ENCODE results near the gene IRAG1. TPM values are rescaled to one million over a fixed set of nuclear protein-coding genes. Genes with fewer than 3 reads are reported as not detected.

Gene IRAG1
- total and polyA plus RNA-seq, 2 donors (not counting 3 experiments of a cell fraction or from before 2014, with no cell fraction given): 0.22 to 0.38 TPM

DNA sequence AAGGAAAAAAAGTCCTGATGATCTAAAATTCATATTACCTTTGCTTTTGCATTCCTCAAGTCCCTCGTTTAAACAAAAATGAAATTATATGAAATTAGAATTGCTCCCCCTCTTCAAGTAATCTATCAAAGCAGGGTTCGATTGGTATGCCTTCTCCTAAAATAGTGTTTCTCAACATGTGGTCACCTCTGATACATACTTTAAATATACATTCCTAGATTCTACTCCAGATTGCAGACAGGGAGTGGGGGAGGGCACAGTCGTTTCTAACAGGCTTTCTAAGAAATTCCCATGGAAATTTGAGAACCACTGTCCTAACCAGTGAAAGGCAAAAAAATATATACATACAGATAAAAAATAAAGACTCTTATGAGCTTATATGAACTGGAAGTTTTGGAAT is 22.6 kb upstream of the IRAG1 start:
- Histone ChIP-seq H3K9me1 (replicated peaks; ENCODE audit: control insufficient read depth, extremely low read depth, insufficient read depth, low read length) (no peaks in the 10 kb centered on the region), H3K27ac (ENCODE audit: insufficient read depth, low read depth, low read length) (no peak overlapping the region), H4K20me1 (replicated peaks; ENCODE audit: control insufficient read depth, extremely low read depth, insufficient read depth, low read length) (no peaks in the 10 kb centered on the region), H3K4me2 (ENCODE audit: insufficient read depth, low read length) (no peak overlapping the region), H3K9me3 (replicated peaks; ENCODE audit: control insufficient read depth, insufficient read depth, low read length) (no peaks in the 10 kb centered on the region), H3K4me3 (replicated peaks in 1 of 3; ENCODE audit: insufficient read depth in 1 of 3, low read depth in 1 of 3, low read length in 3 of 3) (no peak overlapping the region), H3K27me3 (ENCODE audit: control insufficient read depth in 2 of 2, insufficient read depth in 2 of 2, low read length in 2 of 2) (peaks cover 2 to 15% of the 10 kb centered on the region in 2 experiments), H3K9ac (replicated peaks; ENCODE audit: extremely low read depth, insufficient read depth, low read length) (no peak overlapping the region), H3K36me3 (ENCODE audit: control insufficient read depth in 2 of 2, extremely low read depth in 1 of 2, insufficient read depth in 2 of 2, low read length in 2 of 2) (no peaks in the 10 kb centered on the region), H3K79me2 (ENCODE audit: control insufficient read depth, insufficient read depth, low read length) (no peaks in the 10 kb centered on the region), H2AFZ (ENCODE audit: low read depth, low read length) (no peak overlapping the region), H3K4me1 (ENCODE audit: control insufficient read depth, extremely low read depth, insufficient read depth, low read length) (no peaks in the 10 kb centered on the region)
- no TSS peak for BruUV-seq (replicated peaks)
- intact Hi-C loops (cut with micrococcal nuclease) (no loop called here), dilution Hi-C loops (cut with MboI; ENCODE audit: extremely low pct_ligation_motif_present, low sequenced_read_pairs) (no loop called here)
- POLR2A ChIA-PET: no interaction called here
- CTCF ChIA-PET: interaction anchor here (1.8 kb wide), 1 partner anchor 27 kb away, joined by 4 read pairs; no protein-coding TSS in a partner anchor
- FAIRE-seq (no peak), DNase-seq (ENCODE audit: low read depth, low spot score) (no peak)
- TF ChIP-seq MYC (IDR thresholded peaks at IDR 0.05; ENCODE audit: low read depth, low read length) (no peak), FOS (IDR thresholded peaks at IDR 0.05; ENCODE audit: borderline replicate concordance, insufficient read depth, low read length) (no peak)

DNA sequence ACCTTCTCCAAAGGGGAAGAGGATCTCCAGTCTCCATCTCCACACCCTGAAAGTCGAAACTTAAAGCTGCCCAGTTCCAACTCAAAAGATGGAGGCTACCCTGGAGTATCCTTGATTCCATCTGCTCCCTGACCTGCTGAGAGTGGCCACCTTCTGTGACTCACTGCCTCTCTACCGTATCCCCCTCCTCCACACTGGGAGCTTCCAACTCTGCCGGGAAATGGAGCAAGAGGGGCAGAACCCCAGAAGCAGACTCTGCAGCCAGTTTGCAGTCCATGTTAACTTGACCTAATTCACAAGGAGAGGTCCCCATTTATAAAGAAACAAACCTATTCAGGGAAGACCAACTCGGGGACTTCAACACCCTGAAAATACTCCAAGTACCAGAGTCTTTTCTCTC is 22.0 kb upstream of the IRAG1 start:
- Histone ChIP-seq H3K79me2 (ENCODE audit: control insufficient read depth, insufficient read depth, low read length) (no peaks in the 10 kb centered on the region), H3K27ac (ENCODE audit: insufficient read depth, low read depth, low read length) (no peak overlapping the region), H3K36me3 (ENCODE audit: control insufficient read depth in 2 of 2, extremely low read depth in 1 of 2, insufficient read depth in 2 of 2, low read length in 2 of 2) (no peaks in the 10 kb centered on the region), H3K9ac (replicated peaks; ENCODE audit: extremely low read depth, insufficient read depth, low read length) (no peak overlapping the region), H3K27me3 (ENCODE audit: control insufficient read depth in 2 of 2, insufficient read depth in 2 of 2, low read length in 2 of 2) (peaks cover 2 to 15% of the 10 kb centered on the region in 2 experiments), H3K9me3 (replicated peaks; ENCODE audit: control insufficient read depth, insufficient read depth, low read length) (no peaks in the 10 kb centered on the region), H3K4me2 (ENCODE audit: insufficient read depth, low read length) (no peak overlapping the region), H3K4me1 (ENCODE audit: control insufficient read depth, extremely low read depth, insufficient read depth, low read length) (no peaks in the 10 kb centered on the region), H3K9me1 (replicated peaks; ENCODE audit: control insufficient read depth, extremely low read depth, insufficient read depth, low read length) (no peaks in the 10 kb centered on the region), H3K4me3 (replicated peaks in 1 of 3; ENCODE audit: insufficient read depth in 1 of 3, low read depth in 1 of 3, low read length in 3 of 3) (no peak overlapping the region), H2AFZ (ENCODE audit: low read depth, low read length) (no peak overlapping the region), H4K20me1 (replicated peaks; ENCODE audit: control insufficient read depth, extremely low read depth, insufficient read depth, low read length) (no peaks in the 10 kb centered on the region)
- dilution Hi-C loops (cut with MboI; ENCODE audit: extremely low pct_ligation_motif_present, low sequenced_read_pairs) (no loop called here), intact Hi-C loops (cut with micrococcal nuclease) (no loop called here)
- FAIRE-seq: no peak
- no peak for DNase-seq (ENCODE audit: low read depth, low spot score)
- POLR2A ChIA-PET: no interaction called here
- TF ChIP-seq GATA2 (IDR thresholded peaks at IDR 0.05; ENCODE audit: insufficient read depth, insufficient read length, low read depth, low read length) (no peak), EZH2 (IDR thresholded peaks at IDR 0.05; ENCODE audit: borderline replicate concordance, low read depth, low read length, severe bottlenecking) (no peak), POLR2AphosphoS5 (IDR thresholded peaks at IDR 0.05; ENCODE audit: insufficient read depth, low read depth, low read length) (no peak), FOS (IDR thresholded peaks at IDR 0.05; ENCODE audit: borderline replicate concordance, insufficient read depth, low read length) (no peak), MYC (IDR thresholded peaks at IDR 0.05; ENCODE audit: low read depth, low read length) (no peak), POLR2A (IDR thresholded peaks at IDR 0.05; ENCODE audit: low read depth, low read length) (no peak), JUN (IDR thresholded peaks at IDR 0.05; ENCODE audit: borderline replicate concordance, insufficient read depth, insufficient read length, low read depth) (no peak)
- TF ChIP-seq, protein P1, sequence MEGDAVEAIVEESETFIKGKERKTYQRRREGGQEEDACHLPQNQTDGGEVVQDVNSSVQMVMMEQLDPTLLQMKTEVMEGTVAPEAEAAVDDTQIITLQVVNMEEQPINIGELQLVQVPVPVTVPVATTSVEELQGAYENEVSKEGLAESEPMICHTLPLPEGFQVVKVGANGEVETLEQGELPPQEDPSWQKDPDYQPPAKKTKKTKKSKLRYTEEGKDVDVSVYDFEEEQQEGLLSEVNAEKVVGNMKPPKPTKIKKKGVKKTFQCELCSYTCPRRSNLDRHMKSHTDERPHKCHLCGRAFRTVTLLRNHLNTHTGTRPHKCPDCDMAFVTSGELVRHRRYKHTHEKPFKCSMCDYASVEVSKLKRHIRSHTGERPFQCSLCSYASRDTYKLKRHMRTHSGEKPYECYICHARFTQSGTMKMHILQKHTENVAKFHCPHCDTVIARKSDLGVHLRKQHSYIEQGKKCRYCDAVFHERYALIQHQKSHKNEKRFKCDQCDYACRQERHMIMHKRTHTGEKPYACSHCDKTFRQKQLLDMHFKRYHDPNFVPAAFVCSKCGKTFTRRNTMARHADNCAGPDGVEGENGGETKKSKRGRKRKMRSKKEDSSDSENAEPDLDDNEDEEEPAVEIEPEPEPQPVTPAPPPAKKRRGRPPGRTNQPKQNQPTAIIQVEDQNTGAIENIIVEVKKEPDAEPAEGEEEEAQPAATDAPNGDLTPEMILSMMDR (IDR thresholded peaks at IDR 0.05; ENCODE audit: extremely low read depth in 1 of 2, insufficient read depth in 1 of 2, low read depth in 1 of 2, low read length in 2 of 2): no peak
- TF ChIP-seq, protein P2, sequence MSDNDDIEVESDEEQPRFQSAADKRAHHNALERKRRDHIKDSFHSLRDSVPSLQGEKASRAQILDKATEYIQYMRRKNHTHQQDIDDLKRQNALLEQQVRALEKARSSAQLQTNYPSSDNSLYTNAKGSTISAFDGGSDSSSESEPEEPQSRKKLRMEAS (IDR thresholded peaks at IDR 0.05; ENCODE audit: insufficient read depth, insufficient read length): no peak
- BruUV-seq (replicated peaks): no TSS peak
- CTCF ChIA-PET: interaction anchor here (1.8 kb wide), 1 partner anchor 26 kb away, joined by 4 read pairs; no protein-coding TSS in a partner anchor

All from endothelial cell of umbilical vein (primary cell).